Caki2 (cell line): ENCODE data around the gene VASP. TPM values are rescaled to one million over a fixed set of nuclear protein-coding genes. Genes with fewer than 3 reads are reported as not detected.

Experiments used
- DNase-seq: peaks from one replicate; pipeline ENCODE4 v3.0.0-alpha.2; 2015; ENCODE audit warnings: low read depth
- in situ Hi-C: cut with HindIII; loops from 2 replicates; pipeline ENCODE4 v1.10.0; 2016; ENCODE audit warnings: low sequenced_read_pairs, low pct_unique_long_range_greater_than_20kb, mixed read lengths
- total RNA-seq: library from RNA; depleted of rRNA; stranded (reverse); fragments of >200 nt; shearing (Covaris generic); gene quantifications from 2 replicates; pipeline ENCODE4 v1.2.3, GENCODE V29; 2014; ENCODE audit warnings: low replicate concordance

The VASP gene
- total RNA-seq, 1 experiment from 2014 or later = 123 TPM

- in situ Hi-C loops = no loop called here
- DNase-seq = peak; percentile 66
Measured at GRCh38 chr19:45492627-45493470, 14.4 kb upstream of the VASP start.

- in situ Hi-C loops = no loop called here
- DNase-seq = no peak
Measured at GRCh38 chr19:45494261-45494916, 12.9 kb upstream of the VASP start.

- in situ Hi-C loops = no loop called here
- no peak for DNase-seq
Measured at GRCh38 chr19:45495178-45495577, 12.1 kb upstream of the VASP start.

- peak; percentile 56 for DNase-seq
- in situ Hi-C loops = no loop called here
Measured at GRCh38 chr19:45496349-45496953, 10.8 kb upstream of the VASP start.

GRCh38 chr19:45497791-45498190, 9.5 kb upstream of the VASP start:
- in situ Hi-C loops = no loop called here

GRCh38 chr19:45498411-45499195, 8.7 kb upstream of the VASP start, which contains the start of gene PPM1N:
TSS of gene PPM1N (plus strand) at chr19:45498443. CDS start at chr19:45498473, 30 bp downstream.
- no peak for DNase-seq
- in situ Hi-C loops = no loop called here

More at GRCh38 chr19:45497791-45498190, 9.5 kb upstream of the VASP start:
- DNase-seq = no peak

GRCh38 chr19:45499196-45500180, 7.8 kb upstream of the VASP start:
- in situ Hi-C loops = no loop called here
- DNase-seq = no peak

- in situ Hi-C loops = no loop called here
- DNase-seq = no peak
Measured at GRCh38 chr19:45500918-45501729, 6.2 kb upstream of the VASP start.

GRCh38 chr19:45501730-45502014, 5.6 kb upstream of the VASP start:
- DNase-seq = no peak
- in situ Hi-C loops = no loop called here

- in situ Hi-C loops = no loop called here
Measured at GRCh38 chr19:45502111-45502510, 5.2 kb upstream of the VASP start.

GRCh38 chr19:45503909-45504308, 3.4 kb upstream of the VASP start:
- in situ Hi-C loops = no loop called here
- DNase-seq = no peak

More at GRCh38 chr19:45502111-45502510, 5.2 kb upstream of the VASP start:
- no peak for DNase-seq

- in situ Hi-C loops = no loop called here
- DNase-seq = no peak
Measured at GRCh38 chr19:45505151-45505995, 1.9 kb upstream of the VASP start.

GRCh38 chr19:45505996-45506245, 1.4 kb upstream of the VASP start:
- in situ Hi-C loops = no loop called here
- DNase-seq = no peak

GRCh38 chr19:45506246-45506988, 862 bp upstream of the VASP start:
- in situ Hi-C loops = no loop called here
- DNase-seq = peak; percentile 96

- DNase-seq = no peak
- in situ Hi-C loops = no loop called here
Measured at GRCh38 chr19:45507872-45508416, 665 bp downstream of the VASP start.
